Calu3 (cell line): Measurements from ENCODE around the gene OPN4. TPM values are rescaled to one million over a fixed set of nuclear protein-coding genes. Genes with fewer than 3 reads are reported as not detected.

Experiments
- BruUV-seq: library from RNA; stranded (reverse); fragments of 400-500 nt; replicated peaks from 2 replicates; lab custom pipeline; 2021; lab: Mats Ljungman, UMichigan
- CTCF ChIA-PET: fragments of 300-600 bp; sonication (Branson Sonifier 250); formaldehyde crosslinking; loops from one replicate; lab custom pipeline; 2022; ENCODE audit warnings: antibody characterized with exemption; lab: Charles Lee
- DNase-seq: peaks from one replicate; pipeline ENCODE4 v3.0.0; 2022
- H3K27ac Mint-ChIP-seq: one replicate; pipeline ENCODE4 v1.8.0; 2022; ENCODE audit warnings: mixed read lengths; ENCODE audit not compliant: unreplicated experiment
- H3K27me3 Mint-ChIP-seq: one replicate; pipeline ENCODE4 v1.8.0; 2022; ENCODE audit warnings: mixed read lengths; ENCODE audit not compliant: unreplicated experiment
- H3K36me3 Mint-ChIP-seq: one replicate; pipeline ENCODE4 v1.8.0; 2022; ENCODE audit warnings: mild to moderate bottlenecking, moderate library complexity, mixed read lengths; ENCODE audit not compliant: insufficient read depth, unreplicated experiment
- H3K4me1 Mint-ChIP-seq: one replicate; pipeline ENCODE4 v1.8.0; 2022; ENCODE audit warnings: mild to moderate bottlenecking, low read depth, mixed read lengths; ENCODE audit not compliant: unreplicated experiment
- H3K4me3 Mint-ChIP-seq: one replicate; pipeline ENCODE4 v1.8.0; 2022; ENCODE audit warnings: mild to moderate bottlenecking, low read depth, moderate library complexity, mixed read lengths; ENCODE audit not compliant: unreplicated experiment
- H3K9me3 Mint-ChIP-seq: one replicate; pipeline ENCODE4 v1.8.0; 2022; ENCODE audit warnings: low read depth, mixed read lengths; ENCODE audit not compliant: unreplicated experiment
- intact Hi-C: fragments of 100-400 bp; cut with micrococcal nuclease; formaldehyde crosslinking; loops from one replicate; pipeline ENCODE4 v1.10.0; 2022; ENCODE audit not compliant: unreplicated experiment
- total RNA-seq: library from RNA; stranded (reverse); gene quantifications from 2 replicates; pipeline ENCODE4 v1.2.3, GENCODE V29; 2022
- TF ChIP-seq, protein P1 (sequence below): fragments of 200-600 bp; IDR thresholded peaks from one replicate; pipeline ENCODE4 v1.8.0; 2022; ENCODE audit warnings: antibody characterized with exemption; ENCODE audit not compliant: unreplicated experiment

OPN4 gene
- total RNA-seq, 1 experiment from 2014 or later, result not detected

GRCh38 chr10:86678999-86679792 lies 24.8 kb downstream of the OPN4 start:
- Mint-ChIP-seq H3K9me3 (no peaks in the 10 kb centered on the region), H3K27ac (no peak overlapping the region), H3K4me3 (no peak overlapping the region), H3K36me3 (no peaks in the 10 kb centered on the region), H3K4me1 (no peaks in the 10 kb centered on the region), H3K27me3 (peaks cover 21% of the 10 kb centered on the region)
- CTCF ChIA-PET, result no interaction called here
- intact Hi-C loops, result no loop called here
- TF ChIP-seq, protein P1, sequence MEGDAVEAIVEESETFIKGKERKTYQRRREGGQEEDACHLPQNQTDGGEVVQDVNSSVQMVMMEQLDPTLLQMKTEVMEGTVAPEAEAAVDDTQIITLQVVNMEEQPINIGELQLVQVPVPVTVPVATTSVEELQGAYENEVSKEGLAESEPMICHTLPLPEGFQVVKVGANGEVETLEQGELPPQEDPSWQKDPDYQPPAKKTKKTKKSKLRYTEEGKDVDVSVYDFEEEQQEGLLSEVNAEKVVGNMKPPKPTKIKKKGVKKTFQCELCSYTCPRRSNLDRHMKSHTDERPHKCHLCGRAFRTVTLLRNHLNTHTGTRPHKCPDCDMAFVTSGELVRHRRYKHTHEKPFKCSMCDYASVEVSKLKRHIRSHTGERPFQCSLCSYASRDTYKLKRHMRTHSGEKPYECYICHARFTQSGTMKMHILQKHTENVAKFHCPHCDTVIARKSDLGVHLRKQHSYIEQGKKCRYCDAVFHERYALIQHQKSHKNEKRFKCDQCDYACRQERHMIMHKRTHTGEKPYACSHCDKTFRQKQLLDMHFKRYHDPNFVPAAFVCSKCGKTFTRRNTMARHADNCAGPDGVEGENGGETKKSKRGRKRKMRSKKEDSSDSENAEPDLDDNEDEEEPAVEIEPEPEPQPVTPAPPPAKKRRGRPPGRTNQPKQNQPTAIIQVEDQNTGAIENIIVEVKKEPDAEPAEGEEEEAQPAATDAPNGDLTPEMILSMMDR, result no peak
- DNase-seq, result no peak
- BruUV-seq, result no TSS peak

DNA sequence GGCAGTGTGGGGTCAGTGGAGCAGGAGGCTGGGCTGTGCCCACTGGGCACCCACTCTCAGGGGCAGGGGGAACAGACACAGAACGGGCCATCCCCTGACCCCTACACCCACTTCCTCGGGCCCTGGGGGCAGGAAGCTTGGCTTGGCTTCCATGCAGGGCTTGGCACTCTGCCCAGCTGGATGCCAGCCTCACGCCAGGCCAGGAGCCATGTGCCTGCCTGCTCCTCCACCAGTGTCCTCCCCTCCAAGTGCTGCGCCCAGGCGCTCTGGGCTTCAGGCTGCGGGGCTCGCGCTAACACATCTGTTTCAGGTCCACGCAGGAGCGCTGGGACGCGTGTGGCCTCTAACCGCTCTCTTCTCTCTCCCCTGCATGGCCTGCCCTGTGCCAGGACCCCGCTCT lies 26.7 kb downstream of the OPN4 start:
- intact Hi-C loops, result no loop called here
- no peaks in the 10 kb centered on the region for H3K4me1 Mint-ChIP-seq
- no peak overlapping the region for H3K4me3 Mint-ChIP-seq
- H3K36me3 Mint-ChIP-seq, result no peaks in the 10 kb centered on the region
- no peaks in the 10 kb centered on the region for H3K9me3 Mint-ChIP-seq
- H3K27me3 Mint-ChIP-seq, result peaks cover 33% of the 10 kb centered on the region
- H3K27ac Mint-ChIP-seq, result no peak overlapping the region
- no TSS peak for BruUV-seq
- TF ChIP-seq, protein P1, result no peak
- CTCF ChIA-PET, result no interaction called here
- DNase-seq, result no peak

DNA sequence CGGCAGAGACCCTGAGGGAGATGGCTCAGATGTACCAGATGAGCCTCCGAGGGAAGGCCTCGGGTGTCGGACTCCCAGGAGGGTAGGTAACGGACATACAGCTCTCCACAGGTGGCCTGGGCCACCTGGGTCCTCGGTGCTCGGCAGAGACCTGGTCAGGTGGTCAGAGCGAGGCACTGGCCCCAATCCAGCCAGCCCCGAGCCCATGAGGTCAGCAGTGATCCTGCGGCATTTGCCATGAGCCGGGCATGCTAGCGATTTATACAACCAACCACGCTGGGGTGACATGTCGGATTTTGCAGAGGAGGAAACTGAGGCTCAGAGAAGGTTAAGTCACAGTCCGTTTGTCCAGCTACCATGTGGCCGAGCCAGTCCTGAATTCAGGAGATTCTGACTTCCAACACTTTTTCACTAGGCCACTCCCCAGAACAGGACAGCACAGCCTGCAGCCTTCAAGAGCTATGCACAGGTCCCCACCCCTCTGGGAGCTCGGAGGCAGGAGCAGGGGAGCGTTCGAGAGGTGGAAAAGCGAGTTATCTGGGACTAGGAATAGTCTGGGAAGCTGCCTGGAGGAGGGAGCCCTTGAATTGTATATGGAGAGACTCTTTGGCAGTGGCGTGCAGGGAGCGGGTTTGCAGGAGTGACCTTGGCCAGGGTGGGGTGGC lies 27.5 kb downstream of the OPN4 start:
- intact Hi-C loops, result no loop called here
- Mint-ChIP-seq H3K9me3 (no peaks in the 10 kb centered on the region), H3K4me1 (no peaks in the 10 kb centered on the region), H3K27me3 (peaks cover 35% of the 10 kb centered on the region), H3K36me3 (no peaks in the 10 kb centered on the region), H3K4me3 (no peak overlapping the region), H3K27ac (no peak overlapping the region)
- TF ChIP-seq, protein P1, result no peak
- no TSS peak for BruUV-seq
- no peak for DNase-seq
- CTCF ChIA-PET, result no interaction called here

GRCh38 chr10:86682675-86683074 lies 28.3 kb downstream of the OPN4 start:
- H3K4me1 Mint-ChIP-seq, result no peaks in the 10 kb centered on the region

More at GRCh38 chr10:86682675-86683074, 28.3 kb downstream of the OPN4 start:
- DNase-seq, result no peak
- CTCF ChIA-PET, result interaction anchor here (0.6 kb wide), 1 partner anchor 966 kb away, joined by 5 read pairs; no protein-coding TSS in a partner anchor
- H3K27ac Mint-ChIP-seq, result no peak overlapping the region
- intact Hi-C loops, result no loop called here
- H3K9me3 Mint-ChIP-seq, result no peaks in the 10 kb centered on the region
- peaks cover 35% of the 10 kb centered on the region for H3K27me3 Mint-ChIP-seq
- TF ChIP-seq, protein P1, result no peak
- H3K4me3 Mint-ChIP-seq, result no peak overlapping the region
- no peaks in the 10 kb centered on the region for H3K36me3 Mint-ChIP-seq
- BruUV-seq, result no TSS peak
